WTC11 (cell line): Measurements from ENCODE around the gene ITPR2. TPM values are rescaled to one million over a fixed set of nuclear protein-coding genes. Genes with fewer than 3 reads are reported as not detected.

Source experiments
- ATAC-seq: fragments of 200-7000 bp; cut with Tn5 transposase; 2 replicates; pipeline ENCODE4 v1.10.0; 2021; ENCODE audit warnings: mild to moderate bottlenecking, moderate library complexity
- CTCF ChIA-PET: fragments of 300-600 bp; sonication (Branson Sonifier 250); formaldehyde crosslinking; loops from one replicate; lab custom pipeline; 2021; ENCODE audit warnings: antibody characterized with exemption; lab: Charles Lee
- POLR2A ChIA-PET: fragments of 350-600 bp; sonication (Branson Sonifier 250); formaldehyde crosslinking; loops from one replicate; lab custom pipeline; 2021; ENCODE audit warnings: antibody characterized with exemption; lab: Charles Lee
- DNase-seq: peaks from one replicate; pipeline ENCODE4 v3.0.0; 2021; ENCODE audit warnings: low spot score
- H3K27ac Mint-ChIP-seq: 2 replicates; pipeline ENCODE4 v1.8.0; 2021; ENCODE audit warnings: mixed read lengths
- H3K27me3 Mint-ChIP-seq: 2 replicates; pipeline ENCODE4 v1.8.0; 2021; ENCODE audit warnings: low read depth, mild to moderate bottlenecking, moderate library complexity, mixed read lengths
- H3K36me3 Mint-ChIP-seq: 2 replicates; pipeline ENCODE4 v1.8.0; 2021; ENCODE audit warnings: mixed read lengths
- H3K4me1 Mint-ChIP-seq: 2 replicates; pipeline ENCODE4 v1.8.0; 2022; ENCODE audit warnings: mixed read lengths
- H3K4me3 Mint-ChIP-seq: 2 replicates; pipeline ENCODE4 v1.8.0; 2021; ENCODE audit warnings: mild to moderate bottlenecking, moderate library complexity, mixed read lengths
- H3K9me3 Mint-ChIP-seq: 2 replicates; pipeline ENCODE4 v1.8.0; 2021; ENCODE audit warnings: mixed read lengths
- ATF6 ChIP-seq: sonication (generic); formaldehyde crosslinking; IDR thresholded peaks from 2 replicates; pipeline ENCODE4 v1.8.1; 2023; ENCODE audit warnings: mild to moderate bottlenecking, missing genetic modification reagents
- CREB1 ChIP-seq: sonication (generic); formaldehyde crosslinking; IDR thresholded peaks from 2 replicates; pipeline ENCODE4 v1.8.0; 2023; ENCODE audit warnings: mild to moderate bottlenecking, missing genetic modification reagents
- CREM ChIP-seq: sonication (generic); formaldehyde crosslinking; IDR thresholded peaks from 2 replicates; pipeline ENCODE4 v1.8.1; 2022; ENCODE audit warnings: mild to moderate bottlenecking, missing genetic modification reagents, moderate library complexity
- ETV6 ChIP-seq: sonication (generic); formaldehyde crosslinking; IDR thresholded peaks from 2 replicates; pipeline ENCODE4 v1.8.1; 2022; ENCODE audit warnings: mild to moderate bottlenecking, missing genetic modification reagents
- GRHL2 ChIP-seq: fragments of 250-450 bp; sonication (Bioruptor Pico); IDR thresholded peaks from 2 replicates; pipeline ENCODE4 v1.8.0; 2022; ENCODE audit warnings: mild to moderate bottlenecking, moderate library complexity; ENCODE audit not compliant: insufficient replicate concordance, severe bottlenecking
- HMGA2 ChIP-seq: fragments of 250-450 bp; sonication (Bioruptor Pico); IDR thresholded peaks from 2 replicates; pipeline ENCODE4 v1.4.0; 2021; ENCODE audit warnings: mild to moderate bottlenecking, moderate library complexity
- IRF2 ChIP-seq: sonication (generic); formaldehyde crosslinking; IDR thresholded peaks from 2 replicates; pipeline ENCODE4 v1.8.0; 2022; ENCODE audit warnings: low read depth, missing genetic modification reagents, borderline replicate concordance
- JAZF1 ChIP-seq: fragments of 250-450 bp; sonication (Bioruptor Pico); IDR thresholded peaks from 2 replicates; pipeline ENCODE4 v1.9.0; 2021; ENCODE audit warnings: moderate library complexity, mild to moderate bottlenecking, inconsistent platforms
- NR2C2 ChIP-seq: sonication (generic); formaldehyde crosslinking; IDR thresholded peaks from 2 replicates; pipeline ENCODE4 v1.8.0; 2022; ENCODE audit warnings: mild to moderate bottlenecking, missing genetic modification reagents
- NR3C1 ChIP-seq: sonication (generic); formaldehyde crosslinking; conservative IDR thresholded peaks from 2 replicates; pipeline ENCODE4 v1.8.1; 2023; ENCODE audit warnings: low read depth, mild to moderate bottlenecking, missing genetic modification reagents
- PRRX2 ChIP-seq: fragments of 250-450 bp; sonication (Bioruptor Pico); IDR thresholded peaks from 2 replicates; pipeline ENCODE4 v1.8.0; 2021; ENCODE audit warnings: mild to moderate bottlenecking
- TEAD4 ChIP-seq: sonication (generic); formaldehyde crosslinking; IDR thresholded peaks from 2 replicates; pipeline ENCODE4 v1.8.0; 2022; ENCODE audit warnings: mild to moderate bottlenecking, missing genetic modification reagents
- ZNF138 ChIP-seq: sonication (generic); formaldehyde crosslinking; conservative IDR thresholded peaks from 2 replicates; pipeline ENCODE4 v1.8.1; 2022; ENCODE audit warnings: mild to moderate bottlenecking, moderate library complexity, missing genetic modification reagents
- ZNF416 ChIP-seq: fragments of 250-450 bp; sonication (Bioruptor Pico); IDR thresholded peaks from 2 replicates; pipeline ENCODE4 v1.9.0; 2021; ENCODE audit warnings: mild to moderate bottlenecking, inconsistent platforms
- ZNF423 ChIP-seq: fragments of 250-450 bp; sonication (Bioruptor Pico); IDR thresholded peaks from 2 replicates; pipeline ENCODE4 v2.1.2; 2022; ENCODE audit warnings: mild to moderate bottlenecking, moderate library complexity
- ZNF671 ChIP-seq: fragments of 250-450 bp; sonication (Bioruptor Pico); IDR thresholded peaks from 2 replicates; pipeline ENCODE4 v1.8.0; 2021; ENCODE audit warnings: mild to moderate bottlenecking
- total RNA-seq: library from RNA; stranded (reverse); gene quantifications from 3 replicates; pipeline ENCODE4 v1.2.3, GENCODE V29; 2021
- TF ChIP-seq, protein P1 (sequence below): sonication (generic); formaldehyde crosslinking; IDR thresholded peaks from 2 replicates; pipeline ENCODE4 v1.8.1; 2022; ENCODE audit warnings: mild to moderate bottlenecking, missing genetic modification reagents, moderate library complexity, borderline replicate concordance
- TF ChIP-seq, protein P2 (sequence below): fragments of 250-450 bp; sonication (Bioruptor Pico); IDR thresholded peaks from 2 replicates; pipeline ENCODE4 v1.9.0; 2021; ENCODE audit warnings: mild to moderate bottlenecking
- TF ChIP-seq, protein P3 (sequence below): fragments of 250-450 bp; sonication (Bioruptor Pico); IDR thresholded peaks from 2 replicates; pipeline ENCODE4 v1.9.0; 2021; ENCODE audit warnings: moderate library complexity, mild to moderate bottlenecking, inconsistent platforms, borderline replicate concordance
- TF ChIP-seq, protein P4 (sequence below): fragments of 250-450 bp; sonication (Bioruptor Pico); IDR thresholded peaks from 2 replicates; pipeline ENCODE4 v2.1.2; 2022; ENCODE audit warnings: mild to moderate bottlenecking, moderate library complexity

Gene ITPR2
- total RNA-seq, 1 experiment from 2014 or later, result 50.7 TPM

- TF ChIP-seq PRRX2 (CRISPR knock-in tag) (no peak), CREB1 (no peak), NR3C1 (CRISPR knock-in tag) (no peak), ZNF671 (CRISPR knock-in tag) (no peak), ZNF423 (no peak), ZNF138 (CRISPR knock-in tag) (no peak), ZNF416 (CRISPR knock-in tag) (no peak), GRHL2 (no peak), JAZF1 (CRISPR knock-in tag) (no peak), NR2C2 (no peak), TEAD4 (CRISPR knock-in tag) (no peak)
- TF ChIP-seq, protein P1, sequence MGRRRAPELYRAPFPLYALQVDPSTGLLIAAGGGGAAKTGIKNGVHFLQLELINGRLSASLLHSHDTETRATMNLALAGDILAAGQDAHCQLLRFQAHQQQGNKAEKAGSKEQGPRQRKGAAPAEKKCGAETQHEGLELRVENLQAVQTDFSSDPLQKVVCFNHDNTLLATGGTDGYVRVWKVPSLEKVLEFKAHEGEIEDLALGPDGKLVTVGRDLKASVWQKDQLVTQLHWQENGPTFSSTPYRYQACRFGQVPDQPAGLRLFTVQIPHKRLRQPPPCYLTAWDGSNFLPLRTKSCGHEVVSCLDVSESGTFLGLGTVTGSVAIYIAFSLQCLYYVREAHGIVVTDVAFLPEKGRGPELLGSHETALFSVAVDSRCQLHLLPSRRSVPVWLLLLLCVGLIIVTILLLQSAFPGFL (CRISPR knock-in tag), result no peak
Observed at GRCh38 chr12:26771861-26772260, 61.1 kb downstream of the ITPR2 start (continued).

DNA sequence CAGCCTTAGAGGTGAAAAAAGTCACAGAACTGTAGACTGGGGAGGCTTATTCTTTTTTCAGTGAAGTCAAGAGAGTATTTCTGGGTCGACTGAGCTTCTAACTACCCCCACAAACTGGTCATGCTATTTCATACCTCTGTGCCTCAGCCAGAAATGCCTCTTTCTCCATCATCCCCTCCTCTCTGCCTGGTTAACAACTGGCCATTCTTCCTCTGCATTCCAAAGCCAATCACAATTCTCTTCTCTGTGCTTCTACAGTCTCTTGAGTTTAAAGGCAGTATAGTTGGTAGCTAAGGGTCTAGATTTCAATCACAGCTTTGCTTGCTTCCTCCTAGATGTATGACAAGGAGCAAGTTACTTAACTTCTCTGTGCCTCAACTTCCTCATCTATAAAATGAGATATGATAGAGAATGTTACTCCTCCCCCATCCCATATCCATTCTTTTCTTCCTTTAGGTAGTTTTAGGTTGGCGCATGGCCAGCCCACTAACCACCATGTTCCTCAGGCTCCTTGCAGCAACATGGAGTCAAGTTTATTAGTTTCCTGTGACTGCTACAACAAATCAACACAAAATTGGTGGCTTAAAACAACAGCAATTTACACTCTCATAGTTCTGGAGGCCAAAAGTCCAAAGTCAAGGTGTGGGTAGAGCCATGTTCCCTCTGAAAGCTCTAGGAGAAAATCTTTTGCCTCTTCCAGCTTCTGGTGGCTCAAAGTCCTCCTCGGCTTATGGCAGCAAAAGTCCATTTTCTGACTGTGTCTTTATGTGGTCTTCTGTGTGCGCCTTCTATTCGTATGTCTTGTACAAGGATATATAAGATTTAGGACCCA is 62.5 kb downstream of the ITPR2 start:
- Mint-ChIP-seq H3K27me3 (no peaks in the 10 kb centered on the region), H3K4me1 (peaks cover 29% of the 10 kb centered on the region), H3K36me3 (peaks cover 11% of the 10 kb centered on the region), H3K9me3 (no peaks in the 10 kb centered on the region), H3K27ac (no peak overlapping the region), H3K4me3 (no peak overlapping the region)
- DNase-seq (no peak), ATAC-seq (no peak)
- ChIA-PET POLR2A (no interaction called here), CTCF (no interaction called here)
- TF ChIP-seq, protein P1 (CRISPR knock-in tag), result no peak
- TF ChIP-seq ATF6 (CRISPR knock-in tag) (no peak), JAZF1 (CRISPR knock-in tag) (no peak)
- TF ChIP-seq, protein P2, sequence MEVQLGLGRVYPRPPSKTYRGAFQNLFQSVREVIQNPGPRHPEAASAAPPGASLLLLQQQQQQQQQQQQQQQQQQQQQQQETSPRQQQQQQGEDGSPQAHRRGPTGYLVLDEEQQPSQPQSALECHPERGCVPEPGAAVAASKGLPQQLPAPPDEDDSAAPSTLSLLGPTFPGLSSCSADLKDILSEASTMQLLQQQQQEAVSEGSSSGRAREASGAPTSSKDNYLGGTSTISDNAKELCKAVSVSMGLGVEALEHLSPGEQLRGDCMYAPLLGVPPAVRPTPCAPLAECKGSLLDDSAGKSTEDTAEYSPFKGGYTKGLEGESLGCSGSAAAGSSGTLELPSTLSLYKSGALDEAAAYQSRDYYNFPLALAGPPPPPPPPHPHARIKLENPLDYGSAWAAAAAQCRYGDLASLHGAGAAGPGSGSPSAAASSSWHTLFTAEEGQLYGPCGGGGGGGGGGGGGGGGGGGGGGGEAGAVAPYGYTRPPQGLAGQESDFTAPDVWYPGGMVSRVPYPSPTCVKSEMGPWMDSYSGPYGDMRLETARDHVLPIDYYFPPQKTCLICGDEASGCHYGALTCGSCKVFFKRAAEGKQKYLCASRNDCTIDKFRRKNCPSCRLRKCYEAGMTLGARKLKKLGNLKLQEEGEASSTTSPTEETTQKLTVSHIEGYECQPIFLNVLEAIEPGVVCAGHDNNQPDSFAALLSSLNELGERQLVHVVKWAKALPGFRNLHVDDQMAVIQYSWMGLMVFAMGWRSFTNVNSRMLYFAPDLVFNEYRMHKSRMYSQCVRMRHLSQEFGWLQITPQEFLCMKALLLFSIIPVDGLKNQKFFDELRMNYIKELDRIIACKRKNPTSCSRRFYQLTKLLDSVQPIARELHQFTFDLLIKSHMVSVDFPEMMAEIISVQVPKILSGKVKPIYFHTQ (CRISPR knock-in tag), result no peak

GRCh38 chr12:26769611-26770010 is 63.4 kb downstream of the ITPR2 start:
- peaks cover 21% of the 10 kb centered on the region for H3K4me1 Mint-ChIP-seq
- ChIA-PET POLR2A (no interaction called here), CTCF (no interaction called here)
- no peak for DNase-seq
- H3K27me3 Mint-ChIP-seq, result no peaks in the 10 kb centered on the region
- no peak overlapping the region for H3K27ac Mint-ChIP-seq
- no peaks in the 10 kb centered on the region for H3K9me3 Mint-ChIP-seq
- H3K4me3 Mint-ChIP-seq, result no peak overlapping the region
- ATAC-seq, result no peak
- H3K36me3 Mint-ChIP-seq, result peaks cover 2% of the 10 kb centered on the region; the same call in 1 of the 2 replicates
- no peak for TF ChIP-seq HMGA2 (CRISPR knock-in tag)
- TF ChIP-seq, protein P3, sequence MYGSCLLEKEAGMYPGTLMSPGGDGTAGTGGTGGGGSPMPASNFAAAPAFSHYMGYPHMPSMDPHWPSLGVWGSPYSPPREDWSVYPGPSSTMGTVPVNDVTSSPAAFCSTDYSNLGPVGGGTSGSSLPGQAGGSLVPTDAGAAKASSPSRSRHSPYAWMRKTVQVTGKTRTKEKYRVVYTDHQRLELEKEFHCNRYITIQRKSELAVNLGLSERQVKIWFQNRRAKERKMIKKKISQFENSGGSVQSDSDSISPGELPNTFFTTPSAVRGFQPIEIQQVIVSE (CRISPR knock-in tag), result no peak
- no peak for TF ChIP-seq NR3C1 (CRISPR knock-in tag)
- no peak for TF ChIP-seq ETV6 (CRISPR knock-in tag)
- no peak for TF ChIP-seq IRF2
- no peak for TF ChIP-seq CREM (CRISPR knock-in tag)
- no peak for TF ChIP-seq JAZF1 (CRISPR knock-in tag)
- TF ChIP-seq, protein P4, sequence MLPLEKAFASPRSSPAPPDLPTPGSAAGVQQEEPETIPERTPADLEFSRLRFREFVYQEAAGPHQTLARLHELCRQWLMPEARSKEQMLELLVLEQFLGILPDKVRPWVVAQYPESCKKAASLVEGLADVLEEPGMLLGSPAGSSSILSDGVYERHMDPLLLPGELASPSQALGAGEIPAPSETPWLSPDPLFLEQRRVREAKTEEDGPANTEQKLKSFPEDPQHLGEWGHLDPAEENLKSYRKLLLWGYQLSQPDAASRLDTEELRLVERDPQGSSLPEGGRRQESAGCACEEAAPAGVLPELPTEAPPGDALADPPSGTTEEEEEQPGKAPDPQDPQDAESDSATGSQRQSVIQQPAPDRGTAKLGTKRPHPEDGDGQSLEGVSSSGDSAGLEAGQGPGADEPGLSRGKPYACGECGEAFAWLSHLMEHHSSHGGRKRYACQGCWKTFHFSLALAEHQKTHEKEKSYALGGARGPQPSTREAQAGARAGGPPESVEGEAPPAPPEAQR (CRISPR knock-in tag), result no peak
